ENCODE results near the gene OPN1MW. TPM values are rescaled to one million over a fixed set of nuclear protein-coding genes. Genes with fewer than 3 reads are reported as not detected.
"Not testable (repeated sequence)": the region's sequence is repeated elsewhere in the genome, so short reads cannot be mapped to it uniquely, and the experiment has no call there.

OPN1MW gene
- total RNA-seq, 1 experiment from 2014 or later = not detected

DNA sequence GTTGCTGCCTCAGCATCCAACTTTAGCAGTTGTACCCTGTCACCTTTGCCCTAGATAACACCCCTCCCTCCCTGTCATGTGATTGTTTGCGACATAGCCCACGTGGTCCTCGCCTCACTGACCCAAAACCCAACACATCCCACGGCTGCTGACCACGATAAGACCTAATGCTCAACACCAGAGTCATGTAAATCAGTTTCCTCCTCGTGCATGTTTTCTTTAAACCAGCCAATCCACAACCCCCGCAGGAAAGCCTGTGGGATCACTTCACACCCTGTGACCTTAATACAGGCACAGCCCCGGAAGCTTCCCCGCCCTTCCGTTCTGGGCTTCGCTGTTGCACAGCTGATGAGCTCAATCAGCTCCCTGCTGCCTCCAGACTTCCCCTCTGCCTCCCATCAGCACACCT lies 9.9 kb upstream of the OPN1MW start:
- not testable (repeated sequence) for H3K27ac ChIP-seq; DNase-seq; H3K4me3 ChIP-seq; H3K9me3 ChIP-seq (replicated peaks); H3K4me1 ChIP-seq; H3K36me3 ChIP-seq; H3K27me3 ChIP-seq

DNA sequence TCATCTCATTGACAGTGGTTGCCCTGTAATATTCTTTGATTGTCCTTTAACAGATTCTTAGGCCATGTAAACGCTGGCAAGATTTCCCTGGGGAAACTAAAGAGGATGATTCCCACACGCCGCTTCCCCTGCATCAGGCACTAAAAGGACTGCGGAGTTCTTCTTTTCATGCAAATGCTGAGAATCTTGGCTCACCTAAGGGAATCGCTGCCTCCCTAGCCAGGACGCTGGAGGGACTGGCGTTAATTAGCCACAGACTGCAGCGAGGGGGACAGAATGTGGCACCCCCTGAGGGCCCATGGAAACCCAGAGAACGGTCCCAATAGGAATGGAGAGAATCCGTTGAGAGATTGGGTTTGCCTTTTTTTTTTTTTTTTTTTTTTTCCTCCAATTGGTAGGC lies 8.0 kb upstream of the OPN1MW start:
- not testable (repeated sequence) for H3K27ac ChIP-seq; H3K4me1 ChIP-seq; H3K9me3 ChIP-seq (replicated peaks); DNase-seq; H3K36me3 ChIP-seq; H3K27me3 ChIP-seq; H3K4me3 ChIP-seq

DNA sequence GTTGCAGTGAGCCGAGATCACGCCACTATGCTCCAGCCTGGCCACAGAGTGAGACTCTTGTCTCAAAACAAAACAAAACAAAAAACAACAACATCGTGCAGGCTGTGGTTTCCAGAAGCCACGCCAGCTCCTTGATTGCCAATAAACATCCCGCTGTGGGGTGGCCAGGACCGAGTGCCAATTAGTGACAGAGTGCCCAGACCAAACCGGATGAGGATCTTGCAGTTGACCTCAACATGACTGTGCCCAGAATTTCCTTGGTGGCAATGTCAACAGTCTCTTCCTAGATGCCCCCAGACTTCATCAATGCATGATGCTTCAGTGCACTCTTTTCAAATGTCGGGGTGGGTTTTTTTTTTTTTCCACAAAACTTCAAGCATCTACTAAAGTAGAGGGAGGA lies 1.4 kb downstream of the OPN1MW start:
- H3K36me3 ChIP-seq; H3K27me3 ChIP-seq; H3K9me3 ChIP-seq (replicated peaks); DNase-seq; H3K4me3 ChIP-seq; H3K4me1 ChIP-seq; H3K27ac ChIP-seq: not testable (repeated sequence)

DNA sequence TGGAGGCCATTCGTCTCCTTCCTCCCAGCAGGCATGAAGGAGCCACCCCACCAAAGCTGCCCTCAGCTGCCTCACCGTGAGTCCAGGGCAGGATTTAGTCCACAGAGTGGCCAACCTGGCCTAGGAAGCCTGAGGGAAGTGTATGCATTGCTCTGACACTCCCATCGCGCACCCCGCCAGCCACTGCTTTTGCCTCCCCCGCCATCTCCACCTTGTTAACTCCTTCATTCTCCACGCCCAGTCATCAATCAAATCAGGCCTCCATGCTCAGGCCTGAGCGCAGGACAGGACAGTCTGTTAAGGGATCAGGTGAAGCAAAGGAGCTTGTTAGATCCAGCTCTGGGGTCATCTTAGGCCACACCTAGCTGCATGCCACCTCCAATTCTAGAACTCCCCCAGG lies 10.4 kb downstream of the OPN1MW start:
- H3K4me3 ChIP-seq; H3K9me3 ChIP-seq (replicated peaks); H3K27ac ChIP-seq; H3K36me3 ChIP-seq; DNase-seq; H3K4me1 ChIP-seq; H3K27me3 ChIP-seq: not testable (repeated sequence)

DNA sequence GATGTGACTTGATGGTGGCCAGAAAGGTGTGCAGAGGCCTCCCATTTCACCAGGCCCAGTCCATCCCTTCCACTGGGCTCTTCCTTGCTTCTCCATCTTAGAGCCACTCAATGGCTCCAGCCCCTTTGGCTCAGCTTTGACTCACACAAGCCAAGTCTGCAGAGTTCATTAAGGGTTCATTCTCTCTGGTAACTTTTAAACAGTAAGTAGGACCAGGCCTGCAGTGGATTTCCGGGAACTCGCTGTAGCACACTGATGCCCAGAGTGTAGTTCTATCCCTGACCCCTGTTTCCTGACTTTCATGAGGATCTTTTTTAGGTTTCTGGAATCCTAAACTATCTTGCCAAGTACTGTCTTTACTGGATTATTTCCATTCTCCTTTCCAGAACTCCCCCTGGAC lies 11.9 kb downstream of the OPN1MW start:
- H3K9me3 ChIP-seq (replicated peaks); H3K27me3 ChIP-seq; H3K4me1 ChIP-seq; H3K4me3 ChIP-seq; H3K36me3 ChIP-seq; DNase-seq; H3K27ac ChIP-seq: not testable (repeated sequence)

DNA sequence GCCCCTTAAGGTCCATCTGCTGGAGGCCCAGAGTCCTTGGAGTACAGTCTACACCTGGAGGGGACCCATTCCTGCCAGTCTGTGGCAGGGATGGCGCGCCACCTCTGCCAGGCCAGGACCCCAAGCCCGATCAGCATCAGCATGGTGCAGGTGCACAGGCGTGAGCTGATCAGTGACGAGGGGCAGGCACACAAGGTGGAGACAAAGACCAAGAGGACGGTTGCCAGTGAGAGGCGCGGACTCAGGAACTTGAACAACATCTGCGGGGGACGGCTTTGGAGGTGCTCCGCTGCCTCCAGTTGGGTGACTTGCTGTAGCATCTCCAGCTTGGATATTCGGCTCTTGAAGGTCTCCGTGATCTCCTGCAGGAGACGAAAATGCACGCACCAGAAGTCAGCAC lies 14.1 kb downstream of the OPN1MW start:
- not testable (repeated sequence) for H3K4me1 ChIP-seq; DNase-seq; H3K9me3 ChIP-seq (replicated peaks); H3K27me3 ChIP-seq; H3K4me3 ChIP-seq; H3K36me3 ChIP-seq; H3K27ac ChIP-seq

DNA sequence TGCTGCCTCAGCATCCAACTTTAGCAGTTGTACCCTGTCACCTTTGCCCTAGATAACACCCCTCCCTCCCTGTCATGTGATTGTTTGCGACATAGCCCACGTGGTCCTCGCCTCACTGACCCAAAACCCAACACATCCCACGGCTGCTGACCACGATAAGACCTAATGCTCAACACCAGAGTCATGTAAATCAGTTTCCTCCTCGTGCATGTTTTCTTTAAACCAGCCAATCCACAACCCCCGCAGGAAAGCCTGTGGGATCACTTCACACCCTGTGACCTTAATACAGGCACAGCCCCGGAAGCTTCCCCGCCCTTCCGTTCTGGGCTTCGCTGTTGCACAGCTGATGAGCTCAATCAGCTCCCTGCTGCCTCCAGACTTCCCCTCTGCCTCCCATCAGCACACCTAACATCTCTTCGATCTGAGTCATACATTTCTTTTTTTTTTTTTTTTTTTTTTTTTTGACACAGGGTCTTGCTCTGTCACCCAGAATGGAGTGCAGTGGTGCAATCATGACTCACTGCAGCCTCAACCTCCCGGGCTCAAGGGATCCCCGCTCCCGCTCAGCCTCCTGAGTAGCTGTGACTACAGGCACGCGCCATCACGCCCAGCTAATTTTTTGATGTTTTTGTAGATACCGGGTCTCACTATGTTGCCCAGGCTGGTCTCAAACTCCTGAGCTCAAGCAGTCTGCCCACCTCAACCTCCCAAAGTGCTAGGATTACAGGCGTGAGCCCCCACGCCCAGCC lies 27.4 kb downstream of the OPN1MW start:
- DNase-seq, H3K27ac ChIP-seq: not testable (repeated sequence)

DNA sequence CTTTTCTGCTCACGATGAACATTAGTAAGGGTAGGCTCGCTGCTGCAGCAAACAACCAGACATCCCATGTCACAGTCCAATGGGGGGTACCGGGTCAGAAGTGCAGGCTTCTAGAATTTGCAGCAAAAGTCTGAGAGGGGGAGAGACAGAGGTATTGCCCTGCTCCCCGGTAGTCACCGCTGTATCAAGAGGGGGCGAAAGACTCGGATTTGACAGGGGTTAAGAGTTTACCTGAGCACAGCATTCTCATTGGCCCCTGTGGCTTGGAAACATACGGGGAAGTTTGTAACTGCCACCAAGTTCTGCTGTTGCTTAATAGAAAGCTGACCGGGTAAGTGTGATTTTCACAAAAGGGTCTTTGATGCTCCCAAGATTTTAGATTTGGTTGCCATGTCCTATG lies 28.7 kb downstream of the OPN1MW start:
- not testable (repeated sequence) for H3K4me3 ChIP-seq; H3K27ac ChIP-seq; H3K9me3 ChIP-seq (replicated peaks); H3K4me1 ChIP-seq; DNase-seq; H3K36me3 ChIP-seq; H3K27me3 ChIP-seq

More for the DNA sequence above, 27.4 kb downstream of the OPN1MW start:
- not testable (repeated sequence) for H3K4me1 ChIP-seq; H3K9me3 ChIP-seq (replicated peaks); H3K4me3 ChIP-seq; H3K27me3 ChIP-seq; H3K36me3 ChIP-seq

DNA sequence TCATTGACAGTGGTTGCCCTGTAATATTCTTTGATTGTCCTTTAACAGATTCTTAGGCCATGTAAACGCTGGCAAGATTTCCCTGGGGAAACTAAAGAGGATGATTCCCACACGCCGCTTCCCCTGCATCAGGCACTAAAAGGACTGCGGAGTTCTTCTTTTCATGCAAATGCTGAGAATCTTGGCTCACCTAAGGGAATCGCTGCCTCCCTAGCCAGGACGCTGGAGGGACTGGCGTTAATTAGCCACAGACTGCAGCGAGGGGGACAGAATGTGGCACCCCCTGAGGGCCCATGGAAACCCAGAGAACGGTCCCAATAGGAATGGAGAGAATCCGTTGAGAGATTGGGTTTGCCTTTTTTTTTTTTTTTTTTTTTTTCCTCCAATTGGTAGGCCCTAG lies 29.1 kb downstream of the OPN1MW start:
- not testable (repeated sequence) for H3K4me3 ChIP-seq; H3K36me3 ChIP-seq; H3K4me1 ChIP-seq; H3K27ac ChIP-seq; H3K9me3 ChIP-seq (replicated peaks); DNase-seq; H3K27me3 ChIP-seq

DNA sequence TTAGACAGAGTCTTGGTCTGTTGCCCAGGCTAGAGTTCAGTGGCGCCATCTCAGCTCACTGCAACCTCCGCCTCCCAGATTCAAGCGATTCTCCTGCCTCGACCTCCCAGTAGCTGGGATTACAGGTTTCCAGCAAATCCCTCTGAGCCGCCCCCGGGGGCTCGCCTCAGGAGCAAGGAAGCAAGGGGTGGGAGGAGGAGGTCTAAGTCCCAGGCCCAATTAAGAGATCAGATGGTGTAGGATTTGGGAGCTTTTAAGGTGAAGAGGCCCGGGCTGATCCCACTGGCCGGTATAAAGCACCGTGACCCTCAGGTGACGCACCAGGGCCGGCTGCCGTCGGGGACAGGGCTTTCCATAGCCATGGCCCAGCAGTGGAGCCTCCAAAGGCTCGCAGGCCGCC lies 37.1 kb downstream of the OPN1MW start, which contains the start of gene OPN1MW2:
OPN1MW2 (plus strand) TSS at position 301 of the 400 bp plus-strand sequence; CDS start at position 361, 60 bp downstream.
- not testable (repeated sequence) for H3K4me3 ChIP-seq; H3K27me3 ChIP-seq; H3K36me3 ChIP-seq; H3K9me3 ChIP-seq (replicated peaks); H3K27ac ChIP-seq; H3K4me1 ChIP-seq; DNase-seq

DNA sequence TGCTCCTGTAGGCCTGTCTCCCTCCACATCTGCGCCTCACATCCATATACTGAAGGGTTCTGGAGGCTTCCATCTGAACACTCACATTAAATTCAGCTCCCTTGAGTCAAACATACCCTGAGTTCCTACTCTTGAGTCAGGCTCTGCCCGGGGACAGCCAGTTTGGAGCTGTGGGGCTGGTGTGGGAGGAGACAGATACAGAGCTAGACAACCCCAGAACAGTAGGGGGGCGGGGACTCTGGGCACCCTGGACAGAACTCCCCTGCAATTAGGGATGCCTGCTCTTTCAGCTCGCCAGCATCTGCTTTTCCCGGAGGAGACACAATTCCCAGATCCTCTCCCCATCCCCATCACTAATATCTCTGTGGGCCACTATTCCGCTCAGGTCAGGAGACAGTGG lies 42.9 kb downstream of the OPN1MW start:
- H3K4me3 ChIP-seq; DNase-seq; H3K36me3 ChIP-seq; H3K9me3 ChIP-seq (replicated peaks); H3K27me3 ChIP-seq; H3K4me1 ChIP-seq; H3K27ac ChIP-seq: not testable (repeated sequence)

DNA sequence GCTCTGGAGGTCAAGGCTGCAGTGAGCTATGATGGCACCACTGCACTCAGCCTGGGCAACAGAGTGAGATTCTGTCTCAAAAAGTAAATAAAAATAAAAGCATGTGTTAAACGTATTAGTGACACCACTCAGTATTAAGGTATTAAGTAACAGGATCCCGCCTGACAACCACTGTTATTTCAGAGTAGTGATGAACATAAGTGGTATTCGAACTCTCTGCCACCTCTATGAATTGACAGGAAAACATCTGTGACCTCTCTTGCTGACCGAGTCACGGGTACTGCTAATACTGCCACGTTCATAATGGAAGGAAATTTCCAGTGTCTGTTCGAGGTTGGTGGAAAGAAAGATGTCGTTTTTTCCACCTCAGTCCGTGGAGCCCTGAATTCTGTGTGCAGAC lies 44.3 kb downstream of the OPN1MW start:
- H3K9me3 ChIP-seq (replicated peaks); H3K27me3 ChIP-seq; H3K4me3 ChIP-seq; H3K36me3 ChIP-seq; DNase-seq; H3K4me1 ChIP-seq; H3K27ac ChIP-seq: not testable (repeated sequence)

DNA sequence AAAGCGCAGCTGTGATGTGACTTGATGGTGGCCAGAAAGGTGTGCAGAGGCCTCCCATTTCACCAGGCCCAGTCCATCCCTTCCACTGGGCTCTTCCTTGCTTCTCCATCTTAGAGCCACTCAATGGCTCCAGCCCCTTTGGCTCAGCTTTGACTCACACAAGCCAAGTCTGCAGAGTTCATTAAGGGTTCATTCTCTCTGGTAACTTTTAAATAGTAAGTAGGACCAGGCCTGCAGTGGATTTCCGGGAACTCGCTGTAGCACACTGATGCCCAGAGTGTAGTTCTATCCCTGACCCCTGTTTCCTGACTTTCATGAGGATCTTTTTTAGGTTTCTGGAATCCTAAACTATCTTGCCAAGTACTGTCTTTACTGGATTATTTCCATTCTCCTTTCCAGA lies 49.0 kb downstream of the OPN1MW start:
- not testable (repeated sequence) for H3K9me3 ChIP-seq (replicated peaks); H3K27ac ChIP-seq; H3K36me3 ChIP-seq; H3K4me3 ChIP-seq; DNase-seq; H3K4me1 ChIP-seq; H3K27me3 ChIP-seq

DNA sequence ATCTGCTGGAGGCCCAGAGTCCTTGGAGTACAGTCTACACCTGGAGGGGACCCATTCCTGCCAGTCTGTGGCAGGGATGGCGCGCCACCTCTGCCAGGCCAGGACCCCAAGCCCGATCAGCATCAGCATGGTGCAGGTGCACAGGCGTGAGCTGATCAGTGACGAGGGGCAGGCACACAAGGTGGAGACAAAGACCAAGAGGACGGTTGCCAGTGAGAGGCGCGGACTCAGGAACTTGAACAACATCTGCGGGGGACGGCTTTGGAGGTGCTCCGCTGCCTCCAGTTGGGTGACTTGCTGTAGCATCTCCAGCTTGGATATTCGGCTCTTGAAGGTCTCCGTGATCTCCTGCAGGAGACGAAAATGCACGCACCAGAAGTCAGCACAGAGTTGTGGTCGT lies 51.2 kb downstream of the OPN1MW start:
- DNase-seq; H3K27me3 ChIP-seq; H3K9me3 ChIP-seq (replicated peaks); H3K4me1 ChIP-seq; H3K27ac ChIP-seq; H3K4me3 ChIP-seq; H3K36me3 ChIP-seq: not testable (repeated sequence)

DNA sequence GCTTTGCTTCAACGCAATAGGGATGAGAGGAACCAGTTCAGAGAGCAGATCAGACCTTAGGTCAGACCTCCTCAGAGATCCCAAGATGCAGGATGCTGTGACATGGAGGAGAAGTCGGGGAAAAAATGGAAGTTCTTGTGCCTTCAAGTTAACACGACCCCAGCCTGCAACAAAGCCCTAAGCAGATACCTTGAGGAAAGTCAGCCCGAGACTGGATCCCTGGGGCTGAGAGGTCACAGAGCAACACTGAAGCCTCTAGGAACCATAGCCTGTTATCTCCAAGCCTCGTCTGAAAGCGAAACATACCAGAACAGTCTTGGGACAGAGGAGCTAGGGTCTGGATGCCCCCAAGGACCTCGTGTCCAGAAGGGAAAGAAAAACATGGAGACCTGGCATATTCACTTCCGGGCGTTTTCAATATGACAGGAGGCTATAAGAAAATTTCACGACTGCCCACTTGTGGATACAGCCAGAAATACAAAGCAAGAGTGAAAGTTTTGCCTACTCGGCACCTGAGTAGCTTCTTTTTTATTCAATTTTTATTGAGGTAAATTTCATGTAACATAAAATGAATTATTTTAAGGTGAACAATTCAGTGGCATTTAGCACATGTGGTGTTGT lies 56.7 kb downstream of the OPN1MW start:
- DNase-seq, H3K27me3 ChIP-seq: not testable (repeated sequence)

DNA sequence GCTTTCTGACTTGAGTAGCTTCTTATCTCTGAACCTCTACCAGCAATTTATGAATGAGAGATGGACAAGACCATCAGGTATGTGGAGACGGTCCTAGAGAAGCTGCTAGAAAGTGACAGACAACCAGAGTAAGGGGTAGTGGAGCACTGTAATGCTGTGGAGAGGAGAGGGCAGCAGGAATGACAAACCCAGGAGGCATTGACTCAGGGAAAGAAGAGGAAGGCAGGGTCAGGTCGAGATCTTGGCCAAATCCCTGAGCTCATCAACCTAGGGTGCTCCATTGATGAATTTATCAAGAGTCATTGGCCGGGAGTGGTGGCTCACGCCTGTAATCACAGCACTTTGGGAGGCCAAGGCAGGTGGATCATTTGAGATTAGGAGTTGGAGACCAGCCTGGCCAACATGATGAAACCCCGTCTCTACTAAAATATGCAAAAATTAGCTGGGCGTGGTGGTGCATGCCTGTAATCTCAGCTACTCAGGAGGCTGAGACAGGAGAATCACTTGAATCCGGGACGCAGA lies 57.6 kb downstream of the OPN1MW start:
- not testable (repeated sequence) for H3K9me3 ChIP-seq (replicated peaks); H3K4me1 ChIP-seq; DNase-seq; H3K36me3 ChIP-seq; H3K4me3 ChIP-seq; H3K27ac ChIP-seq; H3K27me3 ChIP-seq

More for the DNA sequence above, 56.7 kb downstream of the OPN1MW start:
- not testable (repeated sequence) for H3K4me1 ChIP-seq; H3K4me3 ChIP-seq; H3K9me3 ChIP-seq (replicated peaks); H3K27ac ChIP-seq; H3K36me3 ChIP-seq

Measured in SJCRH30 (cell line).